Measurements from ENCODE around the gene LENEP. TPM values are rescaled to one million over a fixed set of nuclear protein-coding genes. Genes with fewer than 3 reads are reported as not detected.
A peak's percentile ranks its signal among the peaks of the same experiment; 100 is the strongest.

LENEP gene
- total RNA-seq, 2 experiments from 2014 or later, result 0.79 to 0.80 TPM

DNA sequence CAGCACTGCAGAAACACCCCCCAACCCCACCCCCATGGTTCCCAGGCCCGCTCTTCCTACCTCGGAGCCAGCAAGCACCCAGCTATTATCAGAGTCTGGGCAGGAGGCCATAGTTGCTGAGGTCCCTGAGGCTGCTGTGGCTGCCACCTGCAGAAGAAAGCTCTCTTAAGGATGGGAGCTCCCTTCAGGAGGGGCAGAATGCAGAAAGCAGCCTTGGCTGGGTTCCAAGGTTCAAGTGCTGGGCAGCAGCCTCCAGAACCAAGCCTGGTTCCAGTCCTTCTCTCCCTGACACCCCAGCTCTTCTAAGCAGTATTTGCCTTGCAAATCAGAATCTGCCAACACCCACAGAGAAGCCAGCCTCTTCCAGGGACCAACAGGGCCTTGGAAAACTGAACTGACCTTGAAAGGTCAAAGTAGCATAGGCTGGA is 39.8 kb upstream of the LENEP start:
- intact Hi-C loops (cut with DNase I, micrococcal nuclease), result loop anchor here in 1 of 2 experiments (2.0 kb wide), 1 partner anchor 17 kb away; the partner anchor contains the start of gene PMVK
- POLR2A ChIA-PET, result interaction anchor here (0.6 to 3.0 kb wide), 2 partner anchors 18 to 1205 kb away, joined by 6 to 10 read pairs; partner anchors contain the start of gene PMVK
- DNase-seq (no peak), ATAC-seq (no peak)
- Mint-ChIP-seq H3K4me1 (peaks cover 80% of the 10 kb centered on the region), H3K9me3 (ENCODE audit: low read depth) (no peaks in the 10 kb centered on the region), H3K36me3 (ENCODE audit: low read depth) (peaks cover 9% of the 10 kb centered on the region), H3K4me3 (no peak overlapping the region), H3K27ac (peak overlapping the region; percentile 95), H3K27me3 (no peaks in the 10 kb centered on the region)
- CTCF ChIA-PET, result interaction anchor here (0.7 to 3.3 kb wide), 7 partner anchors 7 to 284 kb away, joined by 3 to 15 read pairs (median 5); partner anchors contain the start of genes ADAM15 and CKS1B

DNA sequence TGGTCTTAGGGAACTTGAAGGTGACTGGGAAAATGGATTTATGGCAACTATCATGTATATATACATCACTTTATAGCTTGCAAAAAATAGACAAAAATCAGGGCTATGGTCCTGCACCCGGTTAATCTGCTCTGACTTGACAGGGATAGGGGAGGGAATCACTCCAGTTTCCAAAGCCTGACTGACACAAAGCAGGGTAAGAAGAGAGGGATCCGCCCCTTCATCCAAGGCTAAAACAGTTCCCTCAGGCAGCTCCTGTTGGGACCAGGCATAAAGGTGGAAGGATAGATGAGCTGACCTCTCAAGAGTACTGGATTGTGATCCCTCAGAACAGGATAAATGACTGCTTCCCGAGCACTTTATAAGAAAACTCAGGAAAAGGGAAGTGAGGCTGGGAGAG is 38.8 kb upstream of the LENEP start:
- ATAC-seq (no peak), DNase-seq (no peak)
- Mint-ChIP-seq H3K27me3 (no peaks in the 10 kb centered on the region), H3K4me3 (peak overlapping the region; percentile 85), H3K4me1 (peaks cover 78% of the 10 kb centered on the region), H3K27ac (peak overlapping the region; percentile 95), H3K36me3 (ENCODE audit: low read depth) (peaks cover 7% of the 10 kb centered on the region), H3K9me3 (ENCODE audit: low read depth) (no peaks in the 10 kb centered on the region)
- CTCF ChIA-PET, result interaction anchor here (0.7 to 3.0 kb wide), 15 partner anchors 8 to 285 kb away, joined by 3 to 12 read pairs (median 5); partner anchors contain the start of genes ADAM15, FLAD1 and SHC1
- intact Hi-C loops (cut with DNase I, micrococcal nuclease), result loop anchor here in 1 of 2 experiments (2.0 kb wide), 1 partner anchor 18 kb away; the partner anchor contains the start of gene PMVK
- POLR2A ChIA-PET, result no interaction called here

DNA sequence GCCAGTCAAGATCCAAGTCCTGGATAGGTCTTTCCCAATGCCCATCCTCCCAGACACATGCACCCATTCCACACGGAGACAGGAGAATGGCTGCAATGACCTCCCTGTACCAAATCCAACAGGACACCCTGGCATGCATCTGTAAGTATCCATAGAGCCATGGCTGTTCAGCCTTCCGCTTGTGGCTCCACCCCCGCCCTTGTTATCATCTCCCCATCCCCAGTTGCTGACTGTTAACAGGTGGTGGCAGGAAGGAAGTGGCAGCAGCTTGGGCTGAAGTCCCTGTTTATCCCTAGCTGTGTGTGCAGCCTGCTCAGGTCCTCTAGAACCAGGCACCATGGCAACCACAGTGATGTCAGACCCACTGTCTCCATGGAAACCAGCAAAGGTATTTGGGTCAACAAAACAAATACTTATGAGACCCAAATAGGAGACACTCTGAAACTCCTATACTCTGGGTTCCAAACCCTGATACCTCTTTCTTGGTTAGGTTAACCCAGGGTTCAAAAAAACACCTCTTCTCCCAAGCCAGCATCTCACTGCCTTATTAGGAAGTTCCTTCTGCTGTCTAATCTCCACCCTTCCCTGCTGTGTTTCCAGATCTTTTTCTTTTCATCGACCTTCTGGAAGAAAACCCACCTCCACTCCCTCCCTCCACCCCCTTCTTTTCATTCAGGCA is 38.2 kb upstream of the LENEP start:
- CTCF ChIA-PET, result interaction anchor here (0.5 to 3.0 kb wide), 33 partner anchors 9 to 546 kb away, joined by 3 to 21 read pairs (median 4); partner anchors contain the start of genes ADAM15, FLAD1 and SHC1
- intact Hi-C loops (cut with DNase I, micrococcal nuclease), result loop anchor here (1.0 to 5.0 kb wide), 6 partner anchors 18 to 398 kb away; partner anchors contain the start of genes CKS1B (in 1 of the 2), FLAD1 (in 1 of the 2), PMVK (in 1 of the 2) and SLC50A1 (in 1 of the 2)
- Mint-ChIP-seq H3K27me3 (no peaks in the 10 kb centered on the region), H3K36me3 (ENCODE audit: low read depth) (peaks cover 9% of the 10 kb centered on the region), H3K27ac (peak overlapping the region; percentile 95), H3K4me3 (peak overlapping the region; percentile 85), H3K9me3 (ENCODE audit: low read depth) (no peaks in the 10 kb centered on the region), H3K4me1 (peaks cover 81% of the 10 kb centered on the region)
- POLR2A ChIA-PET, result interaction anchor here (0.7 to 1.4 kb wide), 4 partner anchors 11 to 38 kb away, joined by 3 to 11 read pairs (median 4); partner anchors contain the start of gene PMVK
- peak; percentile 91 for DNase-seq
- ATAC-seq, result peak; percentile 87

DNA sequence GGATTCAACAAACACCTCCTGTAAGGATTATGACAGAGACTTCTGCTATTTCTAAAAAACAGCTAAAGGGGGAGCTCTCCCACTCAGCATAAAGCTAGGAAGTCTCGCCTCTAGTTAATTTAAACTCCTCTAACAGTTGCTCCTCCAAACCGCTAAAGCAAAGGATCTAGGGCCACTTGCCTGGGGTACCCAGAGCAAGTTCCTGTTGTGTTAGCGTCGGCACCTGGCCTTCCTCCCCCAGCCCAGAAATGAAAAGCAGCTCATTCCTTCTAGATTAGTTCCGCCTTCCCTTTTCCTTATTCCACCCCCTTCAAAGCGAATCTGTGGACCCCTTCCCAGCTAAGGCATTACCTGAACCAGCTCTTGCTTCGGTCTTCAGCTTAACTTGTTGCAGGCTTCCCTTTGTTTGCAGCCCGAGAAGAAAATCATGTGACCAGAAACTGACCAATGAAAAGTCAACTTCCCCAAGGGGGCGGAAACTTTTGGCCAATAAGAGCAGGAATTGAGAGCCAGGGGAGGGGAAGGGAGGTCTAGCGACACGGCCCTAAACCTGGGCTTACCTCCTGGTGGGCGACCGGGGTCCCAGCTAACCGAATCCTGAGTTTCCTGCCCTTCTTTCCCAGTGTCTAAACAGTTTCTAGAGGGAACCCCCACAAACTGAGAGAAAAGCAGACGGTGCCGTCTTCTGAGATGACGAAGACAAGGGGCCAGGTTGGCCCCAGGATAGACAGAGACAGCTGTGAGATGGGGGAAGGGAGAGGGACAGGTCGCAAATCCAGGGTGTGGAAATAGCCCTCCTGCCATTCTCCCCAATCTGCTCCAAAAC is 37.5 kb upstream of the LENEP start, which contains the start of gene PBXIP1:
Gene PBXIP1, minus strand, starts transcription at position 382 of the 826 bp plus-strand sequence. CDS start 2,378 bp downstream, outside the sequence.
- Mint-ChIP-seq H3K9me3 (ENCODE audit: low read depth) (no peaks in the 10 kb centered on the region), H3K36me3 (ENCODE audit: low read depth) (peaks cover 8% of the 10 kb centered on the region), H3K27me3 (no peaks in the 10 kb centered on the region), H3K4me3 (peak within 1 kb of the TSS; percentile 85), H3K27ac (peak within 1 kb of the TSS; percentile 95), H3K4me1 (peaks cover 82% of the 10 kb centered on the region)
- DNase-seq, result peak; percentile 83
- ATAC-seq, result peak; percentile 54
- intact Hi-C loops (cut with DNase I, micrococcal nuclease), result loop anchor here (1.0 to 5.0 kb wide), 8 partner anchors 18 to 399 kb away; partner anchors contain the start of genes CKS1B (in 2 of the 2), ADAR (in 1 of the 2), FLAD1 (in 1 of the 2) and PMVK (in 1 of the 2)
- ChIA-PET CTCF (interaction anchor here (0.5 to 3.0 kb wide), 27 partner anchors 9 to 547 kb away, joined by 3 to 21 read pairs (median 4); partner anchors contain the start of gene FLAD1), POLR2A (interaction anchor here (0.6 to 1.4 kb wide), 6 partner anchors 10 to 37 kb away, joined by 3 to 11 read pairs (median 4); partner anchors contain the start of genes PMVK and SHC1)

DNA sequence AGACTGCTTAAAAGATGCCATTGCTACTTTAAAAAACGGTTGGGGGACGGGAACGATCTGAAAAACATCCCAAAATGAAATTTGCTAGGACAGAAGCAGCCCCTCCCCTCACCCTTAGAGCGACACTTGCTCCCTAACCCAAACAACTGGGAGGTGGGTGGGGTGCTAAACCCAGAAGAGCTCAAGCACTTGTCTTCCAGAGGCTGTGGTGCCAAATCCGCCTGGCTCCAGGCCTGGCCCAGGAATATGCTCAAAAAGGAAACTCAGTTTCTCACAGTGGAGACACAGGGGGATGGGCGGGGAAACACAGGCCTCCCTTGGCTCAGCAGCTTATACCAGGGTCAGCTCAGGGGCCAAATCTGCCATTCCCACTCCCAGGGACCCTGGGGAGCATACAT is 36.8 kb upstream of the LENEP start:
- ChIA-PET POLR2A (interaction anchor here (0.6 to 1.4 kb wide), 4 partner anchors 13 to 46 kb away, joined by 3 to 11 read pairs (median 4); partner anchors contain the start of genes PMVK, SHC1 and ZBTB7B), CTCF (interaction anchor here (0.6 to 2.2 kb wide), 7 partner anchors 8 to 107 kb away, joined by 3 to 21 read pairs (median 5); no protein-coding TSS in a partner anchor)
- ATAC-seq (no peak), DNase-seq (no peak)
- intact Hi-C loops (cut with DNase I, micrococcal nuclease), result loop anchor here in 1 of 2 experiments (1.0 to 5.0 kb wide), 5 partner anchors 18 to 399 kb away; partner anchors contain the start of genes ADAR, CKS1B, SLC50A1 and UBE2Q1
- peak overlapping the region; percentile 95 for H3K27ac Mint-ChIP-seq
- H3K4me1 Mint-ChIP-seq, result peaks cover 78% of the 10 kb centered on the region
- H3K9me3 Mint-ChIP-seq (ENCODE audit: low read depth), result no peaks in the 10 kb centered on the region
- H3K36me3 Mint-ChIP-seq (ENCODE audit: low read depth), result peaks cover 10% of the 10 kb centered on the region
- H3K27me3 Mint-ChIP-seq, result no peaks in the 10 kb centered on the region
- H3K4me3 Mint-ChIP-seq, result peak overlapping the region; percentile 85

DNA sequence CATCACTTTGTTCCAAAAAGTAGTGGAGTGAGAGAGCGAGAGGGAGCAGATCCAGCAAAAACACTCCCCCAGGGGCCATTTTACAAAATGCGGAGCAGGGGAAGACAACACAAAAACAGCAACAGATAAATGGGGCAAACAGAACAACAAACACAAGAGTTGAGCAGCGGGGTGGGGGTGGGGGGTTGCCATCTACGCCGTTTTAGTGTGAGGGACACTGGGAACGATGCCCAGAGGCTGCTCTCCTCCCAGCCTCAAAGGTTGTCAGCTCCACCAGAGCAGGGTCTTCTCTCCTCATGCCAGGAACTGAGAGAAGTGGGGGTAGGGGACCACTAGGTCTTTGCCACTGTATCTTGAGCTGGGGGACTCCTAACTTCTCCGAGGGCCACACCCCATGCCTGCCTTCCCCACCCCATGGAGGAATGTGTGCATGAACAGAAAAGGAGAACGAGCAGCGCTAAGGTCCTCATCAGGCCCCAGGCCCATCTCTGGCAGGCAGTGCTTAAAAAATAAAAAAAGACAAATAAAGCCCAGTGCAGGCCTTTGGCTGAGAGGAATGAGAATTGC is 36.2 kb upstream of the LENEP start:
- Mint-ChIP-seq H3K27me3 (no peaks in the 10 kb centered on the region), H3K4me3 (no peak overlapping the region), H3K9me3 (ENCODE audit: low read depth) (no peaks in the 10 kb centered on the region), H3K36me3 (ENCODE audit: low read depth) (peaks cover 10% of the 10 kb centered on the region), H3K4me1 (peaks cover 72% of the 10 kb centered on the region), H3K27ac (peak overlapping the region; percentile 95)
- ATAC-seq (no peak), DNase-seq (no peak)
- intact Hi-C loops (cut with DNase I, micrococcal nuclease), result loop anchor here in 1 of 2 experiments (5.0 kb wide), 2 partner anchors 180 to 400 kb away; partner anchors contain the start of genes SLC50A1 and UBE2Q1
- ChIA-PET POLR2A (interaction anchor here (0.6 kb wide), 1 partner anchor 45 kb away, joined by 3 read pairs; the partner anchor contains the start of gene ZBTB7B), CTCF (interaction anchor here (2.2 kb wide), 1 partner anchor 42 kb away, joined by 21 read pairs; no protein-coding TSS in a partner anchor)

DNA sequence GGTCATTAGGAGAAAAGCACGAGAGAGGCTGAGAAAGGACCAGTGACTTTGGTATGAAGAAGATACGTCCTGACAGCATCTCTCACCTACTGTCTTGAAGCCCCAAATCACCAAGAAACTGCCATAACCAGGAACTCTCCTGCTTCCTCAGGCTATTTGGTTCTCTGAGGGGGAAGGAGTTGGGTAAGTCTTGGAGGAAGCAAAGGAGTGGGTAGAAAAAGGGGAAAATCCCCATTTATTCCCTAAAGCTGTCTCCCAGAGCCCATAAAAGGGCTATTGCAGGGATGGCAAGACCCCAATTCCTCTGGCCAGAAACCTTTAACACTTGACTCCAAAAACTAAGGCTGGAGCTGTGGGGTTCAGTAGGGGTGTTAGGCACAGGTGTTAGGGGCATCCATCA is 35.4 kb upstream of the LENEP start:
- Mint-ChIP-seq H3K4me3 (no peak overlapping the region), H3K27ac (no peak overlapping the region), H3K9me3 (ENCODE audit: low read depth) (no peaks in the 10 kb centered on the region), H3K4me1 (peaks cover 70% of the 10 kb centered on the region), H3K36me3 (ENCODE audit: low read depth) (peaks cover 16% of the 10 kb centered on the region), H3K27me3 (no peaks in the 10 kb centered on the region)
- ATAC-seq (no peak), DNase-seq (no peak)
- POLR2A ChIA-PET, result no interaction called here
- intact Hi-C loops (cut with DNase I, micrococcal nuclease), result loop anchor here in 1 of 2 experiments (5.0 kb wide), 2 partner anchors 179 to 401 kb away; partner anchors contain the start of genes SLC50A1 and UBE2Q1
- CTCF ChIA-PET, result interaction anchor here (0.7 kb wide), 1 partner anchor 23 kb away, joined by 3 read pairs; no protein-coding TSS in a partner anchor

DNA sequence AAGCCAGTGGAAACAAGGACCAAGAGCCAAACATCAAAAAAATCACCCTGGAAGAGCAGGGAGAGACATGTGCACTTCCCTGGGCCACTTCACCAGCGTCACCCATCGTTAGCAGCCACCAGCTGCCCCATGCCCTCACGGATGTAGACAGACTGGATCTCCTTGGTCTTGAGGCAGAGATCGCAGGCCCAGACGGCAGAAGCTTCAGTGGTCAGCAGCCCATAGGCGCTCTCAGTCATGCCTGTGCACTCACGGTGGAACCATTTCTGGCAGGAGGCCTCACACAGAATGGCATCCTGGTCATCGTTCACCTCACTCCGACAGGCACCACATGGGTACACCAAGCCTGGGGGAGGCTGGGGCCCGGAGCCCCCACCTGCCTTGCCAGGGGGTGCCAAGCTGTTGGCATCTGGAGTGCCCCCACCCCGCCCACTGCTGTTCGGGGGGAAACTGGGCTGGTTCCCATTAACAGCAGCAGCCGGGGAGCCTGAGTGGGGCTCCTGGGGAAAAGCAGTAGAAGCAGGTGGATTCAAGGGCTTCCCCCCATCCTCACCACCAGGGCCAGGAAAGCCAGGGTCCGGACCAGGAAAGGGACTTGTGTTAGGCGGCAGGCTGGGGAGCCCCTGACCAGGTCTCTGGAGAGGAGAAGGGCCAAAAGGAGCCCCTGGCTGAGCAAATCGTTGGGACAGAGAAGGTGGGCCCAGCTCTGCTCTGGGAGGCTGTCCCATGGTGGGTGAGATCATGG is 34.5 kb upstream of the LENEP start:
- POLR2A ChIA-PET, result no interaction called here

DNA sequence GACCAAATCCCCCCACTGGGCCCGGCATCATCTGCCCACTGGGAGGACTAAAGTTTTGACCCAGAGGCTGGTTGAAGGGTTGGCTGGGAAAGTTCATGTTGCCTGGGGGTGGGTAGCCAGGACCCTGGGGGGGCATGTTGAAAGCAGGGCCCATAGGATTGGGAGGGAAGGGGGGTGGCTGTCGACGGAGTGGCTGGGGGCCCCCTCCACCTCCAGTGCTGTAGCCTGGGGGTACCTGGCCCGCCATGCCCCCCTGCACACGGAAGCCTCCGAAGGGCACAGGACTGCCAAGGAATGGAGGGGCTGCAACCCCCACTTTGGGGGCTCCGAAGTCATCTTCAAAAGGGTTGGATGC is 34.0 kb upstream of the LENEP start:
- CTCF ChIA-PET, result interaction anchor here (2.3 to 2.4 kb wide), 2 partner anchors 41 to 57 kb away, joined by 8 to 15 read pairs; no protein-coding TSS in a partner anchor
- POLR2A ChIA-PET, result no interaction called here
- ATAC-seq (no peak), DNase-seq (no peak)
- H3K27ac Mint-ChIP-seq, result no peak overlapping the region
- intact Hi-C loops (cut with DNase I, micrococcal nuclease), result loop anchor here in 1 of 2 experiments (5.0 kb wide), 2 partner anchors 178 to 402 kb away; partner anchors contain the start of genes SLC50A1 and UBE2Q1
- H3K27me3 Mint-ChIP-seq, result no peaks in the 10 kb centered on the region
- peak overlapping the region; percentile 91 for H3K4me3 Mint-ChIP-seq
- H3K36me3 Mint-ChIP-seq (ENCODE audit: low read depth), result peaks cover 23% of the 10 kb centered on the region
- H3K9me3 Mint-ChIP-seq (ENCODE audit: low read depth), result no peaks in the 10 kb centered on the region
- H3K4me1 Mint-ChIP-seq, result peaks cover 65% of the 10 kb centered on the region

More for the DNA sequence above, 34.5 kb upstream of the LENEP start:
- CTCF ChIA-PET, result interaction anchor here (0.7 to 2.4 kb wide), 3 partner anchors 22 to 58 kb away, joined by 3 to 15 read pairs (median 8); no protein-coding TSS in a partner anchor
- ATAC-seq, result no peak
- Mint-ChIP-seq H3K4me1 (peaks cover 70% of the 10 kb centered on the region), H3K4me3 (no peak overlapping the region), H3K27me3 (no peaks in the 10 kb centered on the region), H3K36me3 (ENCODE audit: low read depth) (peaks cover 23% of the 10 kb centered on the region), H3K27ac (peak overlapping the region; percentile 47), H3K9me3 (ENCODE audit: low read depth) (no peaks in the 10 kb centered on the region)
- no peak for DNase-seq
- intact Hi-C loops (cut with DNase I, micrococcal nuclease), result loop anchor here in 1 of 2 experiments (5.0 kb wide), 2 partner anchors 178 to 402 kb away; partner anchors contain the start of genes SLC50A1 and UBE2Q1
